Measurements from ENCODE around the gene CARMIL1.

GRCh38 chr6:25288518-25288917 is 9.3 kb downstream of the CARMIL1 start:
- TF ChIP-seq CTCF (IDR thresholded peaks at IDR 0.05) (no peak), POLR2A (IDR thresholded peaks at IDR 0.05) (no peak)
